GM23338 (cell line): ENCODE data around the gene PEDS1. TPM values are rescaled to one million over a fixed set of nuclear protein-coding genes. Genes with fewer than 3 reads are reported as not detected.
A peak's percentile ranks its signal among the peaks of the same experiment; 100 is the strongest.

Source experiments
- ATAC-seq: fragments of 200-7000 bp; cut with Tn5 transposase; 3 replicates; pipeline ENCODE4 v1.9.1; 2020
- DNase-seq: peaks from one replicate; pipeline ENCODE4 v3.0.0-alpha.2; 2015; ENCODE audit warnings: low spot score
- H2AFZ ChIP-seq: fragments of 200-600 bp; sonication (generic); 2 replicates; pipeline ENCODE4 v1.8.0; 2016; ENCODE audit warnings: antibody characterized with exemption, mild to moderate bottlenecking, moderate library complexity
- H3F3A ChIP-seq: fragments of 200-600 bp; sonication (generic); replicated peaks from 2 replicates; pipeline ENCODE4 v1.8.0; 2017; ENCODE audit warnings: antibody characterized with exemption, mixed run types, low read depth
- H3K27ac ChIP-seq: fragments of 200-600 bp; sonication (generic); 2 replicates; pipeline ENCODE4 v1.6.1; 2016; ENCODE audit warnings: low read depth
- H3K27me3 ChIP-seq: fragments of 200-600 bp; sonication (generic); 2 replicates; pipeline ENCODE4 v1.8.0; 2016; ENCODE audit warnings: mild to moderate bottlenecking, mixed run types, moderate library complexity; ENCODE audit not compliant: insufficient read depth
- H3K36me3 ChIP-seq: fragments of 200-600 bp; sonication (generic); 2 replicates; pipeline ENCODE4 v1.8.0; 2016; ENCODE audit warnings: mild to moderate bottlenecking; ENCODE audit not compliant: insufficient read depth
- H3K4me1 ChIP-seq: fragments of 200-600 bp; sonication (generic); 2 replicates; pipeline ENCODE4 v1.8.0; 2016; ENCODE audit warnings: mild to moderate bottlenecking, moderate library complexity; ENCODE audit not compliant: insufficient read depth
- H3K4me2 ChIP-seq: fragments of 200-600 bp; sonication (generic); 2 replicates; pipeline ENCODE4 v1.7.1; 2017; ENCODE audit warnings: mixed run types
- H3K4me3 ChIP-seq: fragments of 200-600 bp; sonication (generic); 2 replicates; pipeline ENCODE4 v1.6.1; 2016; ENCODE audit warnings: mixed run types
- H3K79me2 ChIP-seq: fragments of 200-600 bp; sonication (generic); replicated peaks from 2 replicates; pipeline ENCODE4 v1.8.0; 2017; ENCODE audit warnings: mild to moderate bottlenecking; ENCODE audit not compliant: insufficient read depth
- H3K9me2 ChIP-seq: fragments of 200-600 bp; sonication (generic); 2 replicates; pipeline ENCODE4 v1.8.0; 2017; ENCODE audit not compliant: insufficient read depth
- H4K20me1 ChIP-seq: fragments of 200-600 bp; sonication (generic); replicated peaks from 2 replicates; pipeline ENCODE4 v1.8.0; 2017; ENCODE audit warnings: mild to moderate bottlenecking; ENCODE audit not compliant: insufficient read depth
- H3K27ac Mint-ChIP-seq: 2 replicates; pipeline ENCODE4 v1.8.0; 2020; ENCODE audit warnings: inconsistent platforms, mild to moderate bottlenecking, moderate library complexity, mixed read lengths
- H3K27me3 Mint-ChIP-seq: 3 replicates; pipeline ENCODE4 v1.8.0; 2022; ENCODE audit warnings: low read depth, mild to moderate bottlenecking, moderate library complexity, mixed read lengths, inconsistent platforms; ENCODE audit not compliant: insufficient read depth, poor library complexity
- H3K36me3 Mint-ChIP-seq: 3 replicates; pipeline ENCODE4 v1.8.0; 2021; ENCODE audit warnings: low read depth, mild to moderate bottlenecking, inconsistent platforms, moderate library complexity, mixed read lengths
- H3K4me1 Mint-ChIP-seq: 3 replicates; pipeline ENCODE4 v1.8.0; 2020; ENCODE audit warnings: mild to moderate bottlenecking, inconsistent platforms, mixed read lengths
- H3K4me3 Mint-ChIP-seq: 3 replicates; pipeline ENCODE4 v1.8.0; 2021; ENCODE audit warnings: moderate library complexity, mild to moderate bottlenecking, inconsistent platforms, mixed read lengths
- H3K9me3 Mint-ChIP-seq: 3 replicates; pipeline ENCODE4 v1.8.0; 2020; ENCODE audit warnings: moderate library complexity, mild to moderate bottlenecking, inconsistent platforms, mixed read lengths
- EZH2 ChIP-seq: fragments of 200-600 bp; sonication (generic); IDR thresholded peaks from one replicate; pipeline ENCODE4 v1.8.0; 2017; ENCODE audit warnings: antibody characterized with exemption, mild to moderate bottlenecking, low read depth; ENCODE audit not compliant: unreplicated experiment
- EZH2phosphoT487 ChIP-seq: fragments of 200-600 bp; sonication (generic); IDR thresholded peaks from one replicate; pipeline ENCODE4 v1.8.1; 2018; ENCODE audit warnings: antibody characterized with exemption; ENCODE audit not compliant: unreplicated experiment
- POLR2AphosphoS5 ChIP-seq: IDR thresholded peaks from 2 replicates; pipeline ENCODE4 v1.6.1; 2016; ENCODE audit warnings: antibody characterized with exemption, low read depth
- STAT1 ChIP-seq: IDR thresholded peaks from one replicate; pipeline ENCODE4 v1.6.1; 2016; ENCODE audit warnings: antibody characterized with exemption; ENCODE audit not compliant: unreplicated experiment
- ZNF331 ChIP-seq: fragments of 250-450 bp; sonication (Bioruptor Pico); IDR thresholded peaks from 2 replicates; pipeline ENCODE4 v1.5.0; 2020; ENCODE audit warnings: low read depth, mild to moderate bottlenecking, moderate library complexity
- polyA plus RNA-seq: library from polyadenylated mRNA; unstranded; fragments of >200 nt; fragmentation: Nextera tagmentation; extraction: Ambion mirVana; gene quantifications from 2 replicates; pipeline ENCODE4 v1.2.1, GENCODE V29; 2016
- total RNA-seq: library from RNA; depleted of rRNA; stranded (reverse); fragments of >200 nt; shearing (Covaris generic); gene quantifications from 2 replicates; pipeline ENCODE4 v1.2.3, GENCODE V29; 2014
- TF ChIP-seq, protein P1 (sequence below): fragments of 250-450 bp; sonication (Bioruptor Pico); IDR thresholded peaks from 2 replicates; pipeline ENCODE4 v1.5.0; 2020; ENCODE audit warnings: mild to moderate bottlenecking, moderate library complexity

The PEDS1 gene
- total and polyA plus RNA-seq, 2 experiments from 2014 or later, result 34.5 to 43.6 TPM

DNA sequence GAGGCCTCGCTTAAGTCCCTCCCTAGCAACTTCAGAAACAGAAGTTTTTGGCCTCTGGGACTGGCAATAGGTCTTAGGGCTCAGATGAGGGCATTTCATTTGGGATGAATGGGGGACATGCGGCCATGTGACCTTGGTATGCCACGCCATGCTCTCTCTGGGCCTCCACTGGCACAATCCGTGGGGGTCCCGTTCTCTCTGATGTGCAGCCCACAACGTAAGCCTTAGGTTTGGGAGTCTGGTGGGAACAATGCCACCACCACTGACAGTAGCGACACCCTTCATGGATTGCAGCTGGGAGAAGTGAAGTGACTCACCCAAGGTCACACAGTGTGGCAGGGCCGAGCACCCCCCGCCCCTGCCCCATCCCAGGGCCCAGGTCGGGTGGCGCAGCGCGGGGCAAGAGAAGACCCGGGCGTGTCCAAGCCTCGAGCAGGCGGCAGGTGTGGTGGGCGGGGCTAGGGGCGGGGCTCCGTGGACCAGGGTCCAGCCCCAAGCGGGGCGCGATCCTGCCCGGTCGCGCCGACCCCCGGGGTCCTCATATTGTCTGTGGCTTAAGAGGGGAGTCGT lies 36.2 kb upstream of the PEDS1 start:
- no peaks in the 10 kb centered on the region; the same call in 1 of the 2 replicates for H4K20me1 ChIP-seq
- H3K4me3 Mint-ChIP-seq, result peak overlapping the region; percentile 67
- H3K27ac ChIP-seq, result no peak overlapping the region
- peak overlapping the region; percentile 90 for H3K4me3 ChIP-seq
- H3K4me1 Mint-ChIP-seq, result peaks cover 37% of the 10 kb centered on the region
- H3K79me2 ChIP-seq, result peaks cover 29% of the 10 kb centered on the region
- no peak overlapping the region for H3K27ac Mint-ChIP-seq
- DNase-seq (peak; percentile 83), ATAC-seq (peak; percentile 54)
- 0 out of 2 replicates have a peak, but pooled peaks cover 7% of the 10 kb centered on the region for H3F3A ChIP-seq
- no peaks in the 10 kb centered on the region for H3K9me3 Mint-ChIP-seq
- H3K27me3 ChIP-seq, result no peaks in the 10 kb centered on the region
- H3K27me3 Mint-ChIP-seq, result peaks cover 20% of the 10 kb centered on the region
- no peaks in the 10 kb centered on the region for H3K9me2 ChIP-seq
- no peaks in the 10 kb centered on the region for H3K36me3 ChIP-seq
- 0 out of 2 replicates have a peak overlapping the region, but pooled peaks have one; percentile 38 for H2AFZ ChIP-seq
- H3K36me3 Mint-ChIP-seq, result peaks cover 24% of the 10 kb centered on the region
- H3K4me1 ChIP-seq, result peaks cover 30% of the 10 kb centered on the region
- no peak for TF ChIP-seq EZH2phosphoT487
- 0 out of 2 replicates have a peak, but pooled peaks have one; percentile 47 for TF ChIP-seq POLR2AphosphoS5
- H3K4me2 ChIP-seq, result peak overlapping the region; percentile 80

DNA sequence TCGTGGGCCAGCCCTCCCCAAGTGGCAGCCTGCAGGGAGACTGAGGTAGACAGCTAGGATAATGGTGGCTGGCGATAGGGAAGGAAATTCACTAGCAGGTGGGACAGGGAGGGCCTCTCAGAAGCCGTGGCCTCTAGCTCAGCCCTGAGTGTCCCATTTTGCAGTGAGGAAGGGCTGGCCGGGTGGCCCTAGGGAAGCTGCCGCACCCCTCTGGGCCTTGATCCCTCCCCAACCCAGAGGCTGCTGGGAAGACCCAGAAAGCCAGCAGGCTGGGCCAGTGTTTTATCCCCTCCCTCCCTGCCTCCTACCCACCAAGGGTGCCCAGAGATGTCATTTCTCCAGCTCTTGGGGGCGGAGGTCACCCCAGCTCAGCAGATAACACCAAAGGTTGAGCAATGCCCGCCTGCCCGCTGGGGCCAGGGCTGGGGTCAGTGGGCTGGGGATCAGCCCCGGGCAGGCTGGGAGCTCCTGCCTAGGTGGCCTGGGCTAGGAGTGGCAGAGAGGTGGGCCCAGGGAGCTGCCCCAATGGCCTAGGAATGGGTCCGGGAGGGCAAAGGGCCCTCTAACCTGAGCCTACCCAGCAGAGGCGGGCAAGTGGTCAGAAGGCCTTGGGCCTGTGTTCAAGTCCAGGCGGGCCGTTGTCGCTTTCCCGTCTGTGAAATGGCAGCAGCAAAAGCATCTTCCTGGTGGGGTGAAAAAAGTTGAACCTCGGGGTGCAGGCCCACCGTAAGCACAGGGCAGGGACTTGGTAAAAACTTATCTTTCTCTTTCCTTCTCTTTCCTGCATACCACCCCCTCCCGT lies 35.6 kb upstream of the PEDS1 start:
- Histone ChIP-seq H3K36me3 (no peaks in the 10 kb centered on the region), H2AFZ (no peak overlapping the region), H3K79me2 (peaks cover 23% of the 10 kb centered on the region), H3K4me1 (peaks cover 24% of the 10 kb centered on the region), H3K27me3 (no peaks in the 10 kb centered on the region), H3F3A (0 out of 2 replicates have a peak, but pooled peaks cover 2% of the 10 kb centered on the region), H4K20me1 (no peaks in the 10 kb centered on the region; the same call in 1 of the 2 replicates), H3K4me3 (peak overlapping the region; percentile 90), H3K9me2 (no peaks in the 10 kb centered on the region), H3K4me2 (peak overlapping the region; percentile 80), H3K27ac (no peak overlapping the region)
- ATAC-seq (no peak), DNase-seq (no peak)
- no peak for TF ChIP-seq EZH2
- TF ChIP-seq EZH2phosphoT487, result no peak
- TF ChIP-seq POLR2AphosphoS5, result no peak
- TF ChIP-seq, protein P1, sequence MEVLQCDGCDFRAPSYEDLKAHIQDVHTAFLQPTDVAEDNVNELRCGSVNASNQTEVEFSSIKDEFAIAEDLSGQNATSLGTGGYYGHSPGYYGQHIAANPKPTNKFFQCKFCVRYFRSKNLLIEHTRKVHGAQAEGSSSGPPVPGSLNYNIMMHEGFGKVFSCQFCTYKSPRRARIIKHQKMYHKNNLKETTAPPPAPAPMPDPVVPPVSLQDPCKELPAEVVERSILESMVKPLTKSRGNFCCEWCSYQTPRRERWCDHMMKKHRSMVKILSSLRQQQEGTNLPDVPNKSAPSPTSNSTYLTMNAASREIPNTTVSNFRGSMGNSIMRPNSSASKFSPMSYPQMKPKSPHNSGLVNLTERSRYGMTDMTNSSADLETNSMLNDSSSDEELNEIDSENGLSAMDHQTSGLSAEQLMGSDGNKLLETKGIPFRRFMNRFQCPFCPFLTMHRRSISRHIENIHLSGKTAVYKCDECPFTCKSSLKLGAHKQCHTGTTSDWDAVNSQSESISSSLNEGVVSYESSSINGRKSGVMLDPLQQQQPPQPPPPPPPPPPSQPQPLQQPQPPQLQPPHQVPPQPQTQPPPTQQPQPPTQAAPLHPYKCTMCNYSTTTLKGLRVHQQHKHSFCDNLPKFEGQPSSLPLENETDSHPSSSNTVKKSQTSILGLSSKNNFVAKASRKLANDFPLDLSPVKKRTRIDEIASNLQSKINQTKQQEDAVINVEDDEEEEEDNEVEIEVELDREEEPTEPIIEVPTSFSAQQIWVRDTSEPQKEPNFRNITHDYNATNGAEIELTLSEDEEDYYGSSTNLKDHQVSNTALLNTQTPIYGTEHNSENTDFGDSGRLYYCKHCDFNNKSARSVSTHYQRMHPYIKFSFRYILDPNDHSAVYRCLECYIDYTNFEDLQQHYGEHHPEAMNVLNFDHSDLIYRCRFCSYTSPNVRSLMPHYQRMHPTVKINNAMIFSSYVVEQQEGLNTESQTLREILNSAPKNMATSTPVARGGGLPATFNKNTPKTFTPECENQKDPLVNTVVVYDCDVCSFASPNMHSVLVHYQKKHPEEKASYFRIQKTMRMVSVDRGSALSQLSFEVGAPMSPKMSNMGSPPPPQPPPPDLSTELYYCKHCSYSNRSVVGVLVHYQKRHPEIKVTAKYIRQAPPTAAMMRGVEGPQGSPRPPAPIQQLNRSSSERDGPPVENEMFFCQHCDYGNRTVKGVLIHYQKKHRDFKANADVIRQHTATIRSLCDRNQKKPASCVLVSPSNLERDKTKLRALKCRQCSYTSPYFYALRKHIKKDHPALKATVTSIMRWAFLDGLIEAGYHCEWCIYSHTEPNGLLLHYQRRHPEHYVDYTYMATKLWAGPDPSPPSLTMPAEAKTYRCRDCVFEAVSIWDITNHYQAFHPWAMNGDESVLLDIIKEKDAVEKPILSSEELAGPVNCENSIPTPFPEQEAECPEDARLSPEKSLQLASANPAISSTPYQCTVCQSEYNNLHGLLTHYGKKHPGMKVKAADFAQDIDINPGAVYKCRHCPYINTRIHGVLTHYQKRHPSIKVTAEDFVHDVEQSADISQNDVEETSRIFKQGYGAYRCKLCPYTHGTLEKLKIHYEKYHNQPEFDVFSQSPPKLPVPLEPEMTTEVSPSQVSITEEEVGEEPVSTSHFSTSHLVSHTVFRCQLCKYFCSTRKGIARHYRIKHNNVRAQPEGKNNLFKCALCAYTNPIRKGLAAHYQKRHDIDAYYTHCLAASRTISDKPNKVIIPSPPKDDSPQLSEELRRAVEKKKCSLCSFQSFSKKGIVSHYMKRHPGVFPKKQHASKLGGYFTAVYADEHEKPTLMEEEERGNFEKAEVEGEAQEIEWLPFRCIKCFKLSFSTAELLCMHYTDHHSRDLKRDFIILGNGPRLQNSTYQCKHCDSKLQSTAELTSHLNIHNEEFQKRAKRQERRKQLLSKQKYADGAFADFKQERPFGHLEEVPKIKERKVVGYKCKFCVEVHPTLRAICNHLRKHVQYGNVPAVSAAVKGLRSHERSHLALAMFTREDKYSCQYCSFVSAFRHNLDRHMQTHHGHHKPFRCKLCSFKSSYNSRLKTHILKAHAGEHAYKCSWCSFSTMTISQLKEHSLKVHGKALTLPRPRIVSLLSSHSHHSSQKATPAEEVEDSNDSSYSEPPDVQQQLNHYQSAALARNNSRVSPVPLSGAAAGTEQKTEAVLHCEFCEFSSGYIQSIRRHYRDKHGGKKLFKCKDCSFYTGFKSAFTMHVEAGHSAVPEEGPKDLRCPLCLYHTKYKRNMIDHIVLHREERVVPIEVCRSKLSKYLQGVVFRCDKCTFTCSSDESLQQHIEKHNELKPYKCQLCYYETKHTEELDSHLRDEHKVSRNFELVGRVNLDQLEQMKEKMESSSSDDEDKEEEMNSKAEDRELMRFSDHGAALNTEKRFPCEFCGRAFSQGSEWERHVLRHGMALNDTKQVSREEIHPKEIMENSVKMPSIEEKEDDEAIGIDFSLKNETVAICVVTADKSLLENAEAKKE (CRISPR knock-in tag), result no peak
- TF ChIP-seq ZNF331 (CRISPR knock-in tag), result no peak
- no peak for TF ChIP-seq STAT1
- Mint-ChIP-seq H3K4me3 (peak overlapping the region; percentile 67; the same call in 1 of the 3 replicates), H3K36me3 (peaks cover 20% of the 10 kb centered on the region), H3K4me1 (peaks cover 31% of the 10 kb centered on the region), H3K9me3 (no peaks in the 10 kb centered on the region), H3K27me3 (peaks cover 20% of the 10 kb centered on the region), H3K27ac (no peak overlapping the region)
